ENCODE data around the gene SERPINA5. TPM values are rescaled to one million over a fixed set of nuclear protein-coding genes. Genes with fewer than 3 reads are reported as not detected.

Gene SERPINA5
- total RNA-seq, 1 experiment from 2014 or later, result 2.2 TPM

DNA sequence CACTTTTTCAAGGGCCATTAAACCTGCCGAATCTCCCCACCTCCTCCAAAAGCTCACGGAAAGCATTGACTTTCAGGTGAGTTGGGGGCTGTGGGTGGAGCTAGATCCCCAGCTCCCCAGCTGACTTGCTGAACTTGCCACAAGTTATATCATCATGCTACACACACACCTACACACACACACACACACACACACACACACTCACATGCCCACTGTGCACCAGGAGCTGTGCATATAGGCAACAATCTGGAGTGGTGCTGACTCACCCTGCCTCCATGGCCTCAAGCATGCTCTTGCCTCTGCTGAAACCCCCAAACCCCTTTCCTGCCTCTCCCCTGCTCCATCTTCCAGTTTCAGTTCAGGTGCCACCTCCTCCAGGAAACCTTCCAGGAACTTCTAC is 57.1 kb downstream of the SERPINA5 start:
- intact Hi-C loops (cut with micrococcal nuclease; ENCODE audit: unreplicated experiment), result no loop called here
- BruUV-seq (replicated peaks), result no TSS peak
- no peak overlapping the region for H3K4me3 ChIP-seq (ENCODE audit: low read depth, low read length)
- DNase-seq, result no peak
- Mint-ChIP-seq H3K27ac (ENCODE audit: unreplicated experiment) (no peak overlapping the region), H3K4me1 (ENCODE audit: low read depth, unreplicated experiment) (no peaks in the 10 kb centered on the region), H3K27me3 (ENCODE audit: insufficient read depth, unreplicated experiment) (peaks cover 2% of the 10 kb centered on the region), H3K4me3 (ENCODE audit: unreplicated experiment) (no peak overlapping the region), H3K9me3 (ENCODE audit: unreplicated experiment) (peaks cover 9% of the 10 kb centered on the region), H3K36me3 (ENCODE audit: insufficient read depth, unreplicated experiment) (peaks cover 5% of the 10 kb centered on the region)
- ChIA-PET CTCF (no interaction called here), POLR2A (no interaction called here)
- H3K36me3 ChIP-seq (ENCODE audit: control insufficient read depth, insufficient read depth, low read length), result no peaks in the 10 kb centered on the region
- H3K9me3 ChIP-seq, result no peaks in the 10 kb centered on the region
- H3K27me3 ChIP-seq (replicated peaks; ENCODE audit: control insufficient read depth, insufficient read depth, low read length), result peaks cover 1% of the 10 kb centered on the region
- peaks cover 8% of the 10 kb centered on the region; the same call in 1 of the 2 replicates for H3K4me1 ChIP-seq
- TF ChIP-seq, protein P1, sequence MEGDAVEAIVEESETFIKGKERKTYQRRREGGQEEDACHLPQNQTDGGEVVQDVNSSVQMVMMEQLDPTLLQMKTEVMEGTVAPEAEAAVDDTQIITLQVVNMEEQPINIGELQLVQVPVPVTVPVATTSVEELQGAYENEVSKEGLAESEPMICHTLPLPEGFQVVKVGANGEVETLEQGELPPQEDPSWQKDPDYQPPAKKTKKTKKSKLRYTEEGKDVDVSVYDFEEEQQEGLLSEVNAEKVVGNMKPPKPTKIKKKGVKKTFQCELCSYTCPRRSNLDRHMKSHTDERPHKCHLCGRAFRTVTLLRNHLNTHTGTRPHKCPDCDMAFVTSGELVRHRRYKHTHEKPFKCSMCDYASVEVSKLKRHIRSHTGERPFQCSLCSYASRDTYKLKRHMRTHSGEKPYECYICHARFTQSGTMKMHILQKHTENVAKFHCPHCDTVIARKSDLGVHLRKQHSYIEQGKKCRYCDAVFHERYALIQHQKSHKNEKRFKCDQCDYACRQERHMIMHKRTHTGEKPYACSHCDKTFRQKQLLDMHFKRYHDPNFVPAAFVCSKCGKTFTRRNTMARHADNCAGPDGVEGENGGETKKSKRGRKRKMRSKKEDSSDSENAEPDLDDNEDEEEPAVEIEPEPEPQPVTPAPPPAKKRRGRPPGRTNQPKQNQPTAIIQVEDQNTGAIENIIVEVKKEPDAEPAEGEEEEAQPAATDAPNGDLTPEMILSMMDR (IDR thresholded peaks at IDR 0.05; ENCODE audit: insufficient read depth in 1 of 2, low read depth in 1 of 2, low read length in 1 of 2, severe bottlenecking in 1 of 2, unreplicated experiment in 1 of 2), result no peak

DNA sequence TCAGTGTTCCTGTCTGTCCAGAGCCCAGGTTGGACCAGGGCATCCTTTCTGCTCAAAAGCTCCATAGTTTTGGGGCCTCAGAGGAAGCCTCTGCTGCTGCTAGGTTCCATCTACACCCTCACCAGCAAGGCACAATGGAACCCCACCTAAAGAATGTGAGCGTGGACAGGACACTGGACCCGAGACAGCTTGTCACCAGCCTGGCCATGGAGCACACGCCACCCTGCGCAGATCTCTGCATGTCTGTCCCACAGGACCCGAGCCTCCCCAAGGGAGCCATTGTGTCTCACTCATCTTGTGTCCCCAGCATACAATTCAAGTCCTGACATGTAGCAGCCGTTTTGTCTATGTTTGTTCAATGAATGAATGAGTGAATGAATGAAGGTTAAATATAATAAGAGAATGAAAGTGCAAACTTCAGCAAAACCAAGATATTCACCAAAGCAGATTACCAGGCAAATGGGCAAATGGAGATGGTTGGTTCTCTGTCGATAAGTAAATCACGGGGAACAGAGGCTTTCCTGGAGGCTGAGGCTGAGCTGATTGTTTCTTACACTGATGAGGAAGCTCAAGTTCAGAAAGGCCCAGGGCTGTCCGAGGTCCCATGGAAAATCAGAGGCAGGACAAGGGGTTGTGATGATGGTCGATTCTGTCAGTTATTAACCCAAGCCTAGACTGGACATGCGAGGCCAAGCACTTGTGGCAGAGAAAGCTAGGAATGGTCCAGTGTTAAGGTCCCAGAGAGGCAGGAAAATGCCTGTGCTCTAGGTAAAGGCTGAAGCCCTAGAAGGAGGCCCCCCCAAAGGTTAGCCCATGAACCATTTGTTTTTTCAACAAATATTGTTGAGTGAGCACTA is 58.0 kb downstream of the SERPINA5 start:
- Mint-ChIP-seq H3K36me3 (ENCODE audit: insufficient read depth, unreplicated experiment) (peaks cover 5% of the 10 kb centered on the region), H3K4me1 (ENCODE audit: low read depth, unreplicated experiment) (no peaks in the 10 kb centered on the region), H3K4me3 (ENCODE audit: unreplicated experiment) (no peak overlapping the region), H3K9me3 (ENCODE audit: unreplicated experiment) (peaks cover 9% of the 10 kb centered on the region), H3K27me3 (ENCODE audit: insufficient read depth, unreplicated experiment) (peaks cover 2% of the 10 kb centered on the region), H3K27ac (ENCODE audit: unreplicated experiment) (no peak overlapping the region)
- peaks cover 1% of the 10 kb centered on the region; the same call in 1 of the 2 replicates for H3K27me3 ChIP-seq (replicated peaks; ENCODE audit: control insufficient read depth, insufficient read depth, low read length)
- ChIA-PET CTCF (no interaction called here), POLR2A (no interaction called here)
- H3K4me1 ChIP-seq, result peaks cover 8% of the 10 kb centered on the region; the same call in 1 of the 2 replicates
- H3K9me3 ChIP-seq, result no peaks in the 10 kb centered on the region
- intact Hi-C loops (cut with micrococcal nuclease; ENCODE audit: unreplicated experiment), result no loop called here
- no peak overlapping the region for H3K4me3 ChIP-seq (ENCODE audit: low read depth, low read length)
- H3K36me3 ChIP-seq (ENCODE audit: control insufficient read depth, insufficient read depth, low read length), result no peaks in the 10 kb centered on the region
- no peak for DNase-seq
- TF ChIP-seq, protein P1 (IDR thresholded peaks at IDR 0.05; ENCODE audit: insufficient read depth in 1 of 2, low read depth in 1 of 2, low read length in 1 of 2, severe bottlenecking in 1 of 2, unreplicated experiment in 1 of 2), result no peak
- no TSS peak for BruUV-seq (replicated peaks)

DNA sequence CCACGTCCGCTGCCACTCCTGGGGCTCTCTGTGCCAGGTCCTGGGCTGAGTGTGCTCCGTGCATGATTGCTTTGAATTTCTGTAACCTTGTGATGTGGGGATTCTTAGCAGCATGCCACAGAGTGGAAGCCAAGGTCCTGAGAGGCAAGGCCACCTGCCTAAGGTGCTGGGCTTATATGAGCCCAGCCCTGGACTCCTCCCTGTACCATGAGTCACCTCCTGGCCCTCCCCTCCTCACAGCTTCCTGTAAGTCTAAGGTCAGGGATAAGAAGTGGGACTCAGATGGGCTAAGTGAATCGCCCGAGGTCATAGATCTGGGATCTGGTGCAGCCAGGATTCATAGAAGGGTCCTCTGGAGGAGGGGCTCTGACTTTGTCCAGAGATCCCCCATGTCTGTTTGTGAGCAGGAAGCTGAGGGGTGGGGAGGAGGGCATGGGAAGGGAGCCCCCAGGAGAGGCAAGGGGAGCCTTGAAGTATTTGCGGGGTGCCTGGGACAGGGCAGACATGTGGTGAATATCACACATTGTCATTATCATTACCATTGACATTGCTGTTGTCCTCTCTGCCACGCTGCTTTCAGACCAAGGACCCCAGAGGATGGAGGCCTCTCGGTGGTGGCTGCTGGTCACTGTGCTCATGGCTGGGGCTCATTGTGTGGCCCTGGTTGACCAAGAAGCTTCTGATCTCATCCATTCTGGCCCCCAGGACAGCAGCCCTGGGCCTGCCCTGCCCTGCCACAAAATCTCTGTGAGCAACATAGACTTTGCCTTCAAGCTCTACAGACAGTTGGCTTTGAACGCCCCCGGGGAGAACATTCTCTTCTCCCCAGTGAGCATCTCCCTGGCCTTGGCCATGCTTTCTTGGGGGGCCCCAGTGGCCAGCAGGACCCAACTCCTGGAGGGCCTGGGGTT is 59.8 kb downstream of the SERPINA5 start:
- peaks cover 5% of the 10 kb centered on the region for H3K36me3 Mint-ChIP-seq (ENCODE audit: insufficient read depth, unreplicated experiment)
- no peak for DNase-seq

More for the DNA sequence above, 59.8 kb downstream of the SERPINA5 start:
- Mint-ChIP-seq H3K9me3 (ENCODE audit: unreplicated experiment) (peaks cover 16% of the 10 kb centered on the region), H3K27ac (ENCODE audit: unreplicated experiment) (no peak overlapping the region), H3K4me1 (ENCODE audit: low read depth, unreplicated experiment) (no peaks in the 10 kb centered on the region), H3K4me3 (ENCODE audit: unreplicated experiment) (no peak overlapping the region), H3K27me3 (ENCODE audit: insufficient read depth, unreplicated experiment) (peaks cover 9% of the 10 kb centered on the region)
- POLR2A ChIA-PET, result no interaction called here
- Histone ChIP-seq H3K4me1 (peaks cover 8% of the 10 kb centered on the region; the same call in 1 of the 2 replicates), H3K4me3 (ENCODE audit: low read depth, low read length) (no peak overlapping the region), H3K27me3 (replicated peaks; ENCODE audit: control insufficient read depth, insufficient read depth, low read length) (no peaks in the 10 kb centered on the region; the same call in 1 of the 2 replicates), H3K9me3 (no peaks in the 10 kb centered on the region), H3K36me3 (ENCODE audit: control insufficient read depth, insufficient read depth, low read length) (no peaks in the 10 kb centered on the region)
- TF ChIP-seq, protein P1 (IDR thresholded peaks at IDR 0.05; ENCODE audit: insufficient read depth in 1 of 2, low read depth in 1 of 2, low read length in 1 of 2, severe bottlenecking in 1 of 2, unreplicated experiment in 1 of 2), result no peak
- no TSS peak for BruUV-seq (replicated peaks)
- CTCF ChIA-PET, result no interaction called here
- intact Hi-C loops (cut with micrococcal nuclease; ENCODE audit: unreplicated experiment), result no loop called here
